Uterus (tissue), 2 donors: Measurements from ENCODE around the gene UMODL1.

ENCODE experiments used
- CTCF ChIP-seq, 4 experiments: fragments of 200-600 bp in 2 of 4; fragments of 450-650 bp in 2 of 4; sonication (generic) in 2 of 4; IDR thresholded peaks; one replicate each; pipeline ENCODE4 v1.5.1; 2016 to 2019; ENCODE audit warnings: antibody characterized with exemption in 4 of 4, mild to moderate bottlenecking in 2 of 4, moderate library complexity in 1 of 4
- POLR2A ChIP-seq, 2 donors: fragments of 450-650 bp; IDR thresholded peaks; one replicate each; pipeline ENCODE4 v1.6.1; 2016; ENCODE audit warnings: antibody characterized with exemption in 2 of 2, mild to moderate bottlenecking in 1 of 2, moderate library complexity in 1 of 2

GRCh38 chr21:42048870-42049577 lies 22.1 kb upstream of the UMODL1 start:
- no peak for TF ChIP-seq POLR2A (IDR thresholded peaks at IDR 0.05)
- no peak for TF ChIP-seq CTCF (IDR thresholded peaks at IDR 0.05)
